ENCODE measurements around the gene FBXO31. TPM values are rescaled to one million over a fixed set of nuclear protein-coding genes. Genes with fewer than 3 reads are reported as not detected.

FBXO31 gene
- total and polyA plus RNA-seq, 2 of the 13 experiments (the other 11 are each of a cell fraction or from before 2014, with no cell fraction given), result 92.4 to 101 TPM

- TF ChIP-seq ARID5B (CRISPR knock-in tag; IDR thresholded peaks at IDR 0.05), result peak; percentile 46; the same call in 1 of the 2 replicates
- no peak for TF ChIP-seq TBP (CRISPR knock-in tag; IDR thresholded peaks at IDR 0.05)
- TF ChIP-seq ZBTB21 (CRISPR knock-in tag; IDR thresholded peaks at IDR 0.05), result 0 out of 2 replicates have a peak, but pooled peaks have one; percentile 34
- 0 out of 2 replicates have a peak, but pooled peaks have one; percentile 4 for TF ChIP-seq KAT7 (CRISPR knock-in tag; IDR thresholded peaks at IDR 0.05; ENCODE audit: borderline replicate concordance)
- TF ChIP-seq ZNF639 (CRISPR knock-in tag; conservative IDR thresholded peaks at IDR 0.05), result no peak
- TF ChIP-seq GABPB1 (CRISPR knock-in tag; IDR thresholded peaks at IDR 0.05), result no peak; the same call in 1 of the 2 replicates
- TF ChIP-seq SPEN (CRISPR knock-in tag; IDR thresholded peaks at IDR 0.05; ENCODE audit: low read depth), result peak; percentile 30; the same call in 1 of the 2 replicates
- no peak for TF ChIP-seq MEIS2 (CRISPR knock-in tag; IDR thresholded peaks at IDR 0.05)
- peak; percentile 21; the same call in 1 of the 2 replicates for TF ChIP-seq BHLHE40 (IDR thresholded peaks at IDR 0.05; ENCODE audit: low read length)
- no peak for TF ChIP-seq ZMAT5 (CRISPR knock-in tag; IDR thresholded peaks at IDR 0.05; ENCODE audit: borderline replicate concordance, low read depth)
- TF ChIP-seq SSRP1 (CRISPR knock-in tag; IDR thresholded peaks at IDR 0.05), result no peak
- peak; percentile 34 for TF ChIP-seq TBL1XR1 (IDR thresholded peaks at IDR 0.05; ENCODE audit: borderline replicate concordance, low read length, partially characterized antibody)
- no peak for TF ChIP-seq JARID2 (CRISPR knock-in tag; IDR thresholded peaks at IDR 0.05; ENCODE audit: insufficient replicate concordance)
- 0 out of 2 replicates have a peak, but pooled peaks have one; percentile 22 for TF ChIP-seq SATB2 (CRISPR knock-in tag; IDR thresholded peaks at IDR 0.05)
- peak; percentile 38; the same call in 1 of the 2 replicates for TF ChIP-seq FOXP4 (CRISPR knock-in tag; IDR thresholded peaks at IDR 0.05)
- peak; percentile 29; the same call in 1 of the 2 replicates for TF ChIP-seq SOX5 (CRISPR knock-in tag; IDR thresholded peaks at IDR 0.05; ENCODE audit: borderline replicate concordance)
- TF ChIP-seq ZNF777 (CRISPR knock-in tag; IDR thresholded peaks at IDR 0.05), result no peak
- no peak for TF ChIP-seq ZNF333 (CRISPR knock-in tag; IDR thresholded peaks at IDR 0.05; ENCODE audit: borderline replicate concordance)
- 0 out of 2 replicates have a peak, but pooled peaks have one; percentile 26 for TF ChIP-seq ZNF614 (CRISPR knock-in tag; IDR thresholded peaks at IDR 0.05; ENCODE audit: borderline replicate concordance)
- TF ChIP-seq ETV5 (CRISPR knock-in tag; IDR thresholded peaks at IDR 0.05; ENCODE audit: borderline replicate concordance), result peak; percentile 78
These were observed 5.7 kb upstream of the FBXO31 start (continued) for GRCh38 chr16:87389245-87389644.

Data from HepG2 (cell line).